GM10847 (cell line): ENCODE results near the gene ZNF613.

ENCODE experiments used
- POLR2A ChIP-seq: IDR thresholded peaks from 2 replicates; pipeline ENCODE4 v1.6.1; 2011; ENCODE audit not compliant: insufficient read length; ENCODE audit errors: extremely low read depth

Gene ZNF613

DNA sequence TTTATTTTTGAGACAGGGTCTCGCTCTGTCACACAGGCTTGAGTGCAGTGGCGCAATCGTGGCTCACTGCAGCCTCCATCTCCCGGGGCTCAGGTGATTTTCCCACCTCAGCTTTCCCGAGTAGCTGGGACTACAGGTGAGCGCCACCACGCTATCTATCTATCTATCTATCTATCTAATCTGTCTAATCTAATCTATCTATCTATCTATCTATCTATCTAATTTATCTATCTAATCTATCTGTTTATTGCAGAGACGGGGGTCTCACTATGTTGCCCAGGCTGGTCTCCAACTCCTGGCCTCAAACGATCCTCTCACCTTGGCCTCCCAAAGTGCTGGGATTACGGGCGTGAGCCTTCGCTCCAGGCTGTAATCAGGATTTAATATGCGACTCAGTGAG is 587 bp downstream of the ZNF613 start:
- TF ChIP-seq POLR2A = no peak

DNA sequence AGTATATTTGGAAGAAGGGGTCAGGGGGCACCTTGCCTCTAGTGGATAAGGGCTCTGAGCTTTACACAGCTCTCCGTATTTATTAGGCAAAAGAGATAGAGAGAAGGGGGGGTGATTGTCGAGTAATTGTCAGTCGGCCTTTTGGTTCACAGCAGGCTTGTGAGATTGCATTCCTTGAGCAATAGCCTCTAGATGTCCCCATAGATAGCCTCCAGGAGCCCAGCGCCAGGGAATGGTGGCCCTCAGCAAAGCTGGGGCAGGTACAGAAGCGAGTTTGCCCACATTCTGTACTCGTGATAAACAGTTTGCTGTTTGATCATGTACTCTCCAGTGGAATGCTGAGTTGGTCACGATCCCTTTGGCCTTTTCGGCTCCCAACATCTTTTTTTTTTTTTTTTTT is 4.6 kb downstream of the ZNF613 start:
- no peak for TF ChIP-seq POLR2A

DNA sequence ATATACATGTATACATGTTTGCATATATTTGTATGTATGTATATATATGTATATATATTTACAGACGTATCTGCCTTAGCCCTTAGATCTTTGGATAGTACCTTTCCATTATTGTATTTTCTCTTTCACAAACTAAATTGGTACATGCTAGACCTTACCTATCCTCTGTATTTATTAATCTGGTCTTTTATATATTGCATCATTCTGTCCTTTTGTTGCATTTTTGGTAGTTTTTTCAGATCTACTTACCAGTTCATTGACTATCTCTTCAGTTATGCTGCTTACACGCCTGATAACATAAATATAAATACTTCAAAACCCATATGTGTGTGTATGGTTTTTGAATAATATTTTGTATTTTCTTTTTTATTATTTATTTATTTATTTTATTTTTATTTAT is 11.7 kb downstream of the ZNF613 start:
- TF ChIP-seq POLR2A = no peak

DNA sequence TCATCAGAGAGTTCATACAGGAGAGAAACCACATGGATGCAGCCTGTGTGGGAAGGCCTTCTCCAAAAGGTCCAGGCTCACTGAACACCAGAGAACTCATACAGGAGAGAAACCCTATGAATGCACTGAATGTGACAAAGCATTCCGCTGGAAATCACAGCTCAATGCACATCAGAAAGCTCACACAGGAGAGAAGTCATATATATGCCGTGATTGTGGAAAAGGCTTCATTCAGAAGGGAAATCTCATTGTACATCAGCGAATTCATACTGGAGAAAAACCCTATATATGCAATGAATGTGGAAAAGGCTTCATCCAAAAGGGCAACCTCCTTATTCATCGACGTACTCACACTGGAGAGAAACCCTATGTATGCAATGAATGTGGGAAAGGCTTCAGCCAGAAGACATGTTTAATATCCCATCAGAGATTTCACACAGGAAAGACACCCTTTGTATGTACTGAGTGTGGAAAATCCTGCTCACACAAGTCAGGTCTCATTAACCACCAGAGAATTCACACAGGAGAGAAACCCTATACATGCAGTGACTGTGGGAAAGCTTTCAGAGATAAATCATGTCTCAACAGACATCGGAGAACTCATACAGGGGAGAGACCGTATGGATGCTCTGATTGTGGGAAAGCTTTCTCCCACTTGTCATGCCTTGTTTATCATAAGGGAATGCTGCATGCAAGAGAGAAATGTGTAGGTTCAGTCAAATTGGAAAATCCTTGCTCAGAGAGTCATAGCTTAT is 17.7 kb downstream of the ZNF613 start:
- no peak for TF ChIP-seq POLR2A

DNA sequence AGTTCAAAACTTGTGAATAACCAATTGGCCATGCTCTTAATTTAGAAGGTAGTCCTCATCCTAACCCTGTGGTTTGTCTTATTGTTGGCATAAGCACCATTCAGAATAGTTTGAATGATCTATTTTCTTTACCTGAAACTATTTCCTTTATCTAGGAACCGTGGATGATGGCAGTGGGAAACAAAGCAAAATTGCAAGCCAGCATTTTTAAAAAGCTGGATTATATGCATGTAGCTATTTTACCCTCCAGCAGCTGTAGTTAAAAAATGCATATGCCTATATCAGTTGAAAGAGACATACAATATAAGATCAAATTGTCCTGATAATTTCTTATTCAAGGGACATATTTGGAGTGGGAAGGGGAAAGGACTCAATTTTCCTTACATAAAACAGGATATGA is 19.3 kb downstream of the ZNF613 start:
- TF ChIP-seq POLR2A = no peak

DNA sequence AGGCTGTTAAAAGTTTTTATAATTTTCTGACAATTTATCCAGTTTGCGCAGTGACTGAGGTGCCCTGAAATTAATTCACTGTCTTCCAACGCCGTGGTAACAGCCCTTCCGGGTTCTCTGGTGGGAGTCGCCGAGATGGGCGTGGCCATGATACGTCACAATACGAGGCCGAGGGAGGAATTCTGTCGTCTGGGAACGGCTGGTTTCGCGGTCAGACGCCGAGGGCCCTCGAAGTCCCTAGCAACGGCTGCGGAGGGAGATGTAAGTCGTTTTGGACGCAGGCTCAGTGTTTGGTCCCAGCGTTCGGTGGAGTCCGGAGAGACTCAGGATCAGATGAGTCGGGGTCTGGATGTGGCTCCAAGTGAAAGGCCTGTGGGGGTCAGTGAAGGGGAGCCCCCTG is 21.7 kb downstream of the ZNF613 start:
- TF ChIP-seq POLR2A = no peak

DNA sequence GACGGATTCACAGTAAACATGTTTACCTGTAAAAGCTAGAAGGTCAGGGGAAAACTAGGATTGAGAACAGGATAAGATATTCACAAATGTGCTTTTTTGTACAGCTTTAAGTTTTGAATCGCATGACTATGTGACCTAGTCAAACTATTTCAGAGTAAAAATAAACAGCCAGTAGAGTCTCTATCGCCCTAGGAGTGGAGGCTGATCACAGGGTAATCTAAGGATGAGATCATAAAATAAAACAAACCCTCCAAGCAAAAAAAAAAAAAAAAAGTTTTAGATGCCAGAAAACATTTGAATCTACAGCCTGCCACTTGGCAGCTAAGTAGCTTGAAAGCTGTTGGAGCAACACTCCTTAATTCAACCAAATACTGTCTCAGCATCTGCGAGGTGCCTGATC is 32.5 kb downstream of the ZNF613 start:
- no peak for TF ChIP-seq POLR2A

DNA sequence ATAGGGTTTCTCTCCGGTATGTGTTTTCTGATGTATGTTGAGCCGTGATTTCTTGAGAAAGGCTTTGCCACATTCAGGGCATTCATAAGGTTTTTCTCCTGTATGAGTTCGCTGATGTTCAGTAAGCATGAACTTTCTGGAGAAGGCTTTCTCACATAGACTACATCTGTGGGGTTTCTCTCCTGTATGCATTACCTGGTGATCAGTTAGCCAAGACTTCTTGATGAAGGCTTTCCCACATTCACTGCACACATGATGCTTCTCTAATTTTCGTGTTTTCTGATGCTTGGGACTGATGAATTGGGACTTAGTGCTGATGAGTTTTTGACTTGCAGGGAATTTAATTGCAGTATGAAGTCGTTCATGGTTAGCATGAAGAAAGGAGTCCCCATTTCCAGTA is 38.3 kb downstream of the ZNF613 start:
- no peak for TF ChIP-seq POLR2A

DNA sequence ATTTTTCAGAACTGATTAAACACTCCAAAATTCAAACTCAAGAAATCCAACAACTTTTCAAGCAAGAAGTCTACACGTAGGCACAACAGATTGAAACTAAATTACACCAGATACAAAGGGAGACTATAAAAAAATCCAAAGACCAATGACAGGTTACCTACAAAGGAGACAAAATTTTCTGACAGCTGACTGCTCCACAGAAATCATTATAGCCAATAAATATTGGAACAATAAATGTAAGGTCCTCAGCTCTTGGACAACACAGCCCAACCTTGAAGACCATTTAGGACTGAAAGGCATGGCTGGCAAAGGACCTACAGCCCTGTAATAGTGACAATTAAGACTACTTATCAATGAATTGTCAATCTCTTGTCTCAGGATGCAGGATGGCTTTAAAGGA is 43.4 kb downstream of the ZNF613 start:
- TF ChIP-seq POLR2A = no peak

DNA sequence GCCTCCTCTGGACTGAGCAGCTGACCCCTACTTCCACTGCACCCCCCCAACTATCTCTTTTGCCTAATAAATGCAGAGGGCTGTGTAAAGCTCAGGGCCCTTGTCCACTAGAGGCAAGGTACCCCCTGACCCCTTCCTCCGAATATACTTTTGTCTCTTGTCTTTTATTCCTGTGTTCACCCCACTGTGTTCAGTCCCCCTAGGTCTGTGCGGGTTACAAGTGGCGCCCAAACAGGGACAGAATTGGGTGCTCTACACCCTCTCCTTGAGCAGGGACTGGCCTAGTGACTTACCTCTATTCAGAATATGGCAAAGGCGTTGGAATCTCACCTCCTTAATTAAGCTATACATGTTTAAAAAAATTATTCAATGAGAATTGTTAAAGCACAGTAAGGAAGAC is 44.4 kb downstream of the ZNF613 start:
- no peak for TF ChIP-seq POLR2A

DNA sequence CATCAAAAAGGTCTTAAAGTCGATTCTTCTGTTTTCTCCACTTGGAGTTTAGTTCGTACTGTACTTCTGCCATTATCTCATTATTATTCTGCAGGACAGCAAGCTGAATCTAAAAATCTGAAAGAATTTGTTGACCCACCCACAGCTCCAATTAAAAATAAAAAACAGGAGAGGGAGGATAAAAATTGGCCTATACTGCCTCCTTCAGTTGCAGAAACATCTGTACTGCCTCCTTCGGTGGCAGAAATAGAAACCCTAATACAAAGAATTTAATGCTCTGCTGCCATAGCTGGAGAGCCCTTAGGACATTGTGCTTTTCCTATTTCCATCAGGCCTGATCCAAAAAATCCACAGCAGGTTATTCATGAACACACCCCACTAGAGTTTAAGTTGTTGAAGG is 49.6 kb downstream of the ZNF613 start:
- TF ChIP-seq POLR2A = no peak

DNA sequence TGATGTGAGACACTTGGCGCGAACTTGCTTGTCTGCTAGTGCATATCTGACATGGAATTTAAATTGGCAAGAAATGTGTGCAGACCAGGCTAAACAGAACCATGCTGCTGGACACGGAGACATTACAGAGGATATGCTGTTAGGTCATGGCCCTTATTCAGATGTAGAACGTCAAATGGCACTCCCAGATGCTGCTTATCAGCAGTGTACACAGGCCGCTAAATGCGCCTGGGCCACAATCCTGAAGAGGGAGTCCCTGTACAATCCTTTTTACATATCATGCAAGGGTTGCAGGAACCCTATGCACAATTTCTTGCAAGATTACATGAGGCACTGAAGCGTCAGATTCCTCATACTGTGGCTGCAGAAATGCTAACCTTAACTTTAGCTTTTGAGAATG is 50.1 kb downstream of the ZNF613 start:
- TF ChIP-seq POLR2A = no peak

DNA sequence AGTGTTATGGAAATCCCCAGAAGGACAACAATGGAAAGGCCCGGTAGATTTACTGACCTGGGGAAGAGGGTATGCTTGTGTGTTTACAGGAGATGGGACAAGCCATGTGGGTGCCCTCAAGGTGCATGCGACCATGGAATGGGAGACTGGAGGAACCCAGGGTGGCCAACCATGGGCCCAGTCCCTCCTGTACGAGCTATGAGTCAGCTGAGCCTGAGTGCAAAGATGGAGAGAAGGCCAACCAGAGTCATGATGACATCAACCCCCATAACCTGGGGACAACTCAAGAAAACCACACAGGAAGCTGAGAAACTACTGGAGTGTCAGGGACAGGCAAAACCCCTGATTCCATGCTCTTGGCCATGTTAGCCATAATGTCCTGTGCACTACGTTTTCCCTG is 51.6 kb downstream of the ZNF613 start:
- no peak for TF ChIP-seq POLR2A

DNA sequence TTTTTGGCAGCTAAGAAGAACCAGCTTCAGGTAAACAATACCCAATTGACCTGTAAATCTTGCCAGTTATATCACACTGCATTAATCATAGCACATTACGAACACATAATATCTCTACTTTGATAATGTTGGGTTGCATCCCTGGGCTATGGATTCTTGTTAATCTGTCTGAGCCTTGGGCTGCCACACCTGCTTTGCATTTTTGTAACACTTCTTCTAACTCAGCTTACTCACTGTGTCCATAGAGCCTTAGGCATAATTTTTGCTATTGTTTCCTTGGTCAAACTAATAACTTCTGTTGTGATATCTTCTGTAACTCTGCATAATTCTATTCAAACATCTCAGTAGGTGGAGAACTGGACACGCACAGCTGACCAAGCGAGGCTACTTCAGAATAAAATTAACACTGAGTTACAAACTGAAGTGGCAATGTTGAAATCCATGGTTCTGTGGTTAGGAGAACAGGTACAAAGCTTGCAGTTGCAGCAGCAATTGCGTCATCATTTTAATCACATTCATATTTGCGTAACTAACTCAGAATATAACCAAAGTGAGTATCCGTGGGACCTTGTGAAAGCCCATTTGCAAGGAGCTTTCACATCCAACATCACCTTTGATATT is 53.0 kb downstream of the ZNF613 start:
- no peak for TF ChIP-seq POLR2A

DNA sequence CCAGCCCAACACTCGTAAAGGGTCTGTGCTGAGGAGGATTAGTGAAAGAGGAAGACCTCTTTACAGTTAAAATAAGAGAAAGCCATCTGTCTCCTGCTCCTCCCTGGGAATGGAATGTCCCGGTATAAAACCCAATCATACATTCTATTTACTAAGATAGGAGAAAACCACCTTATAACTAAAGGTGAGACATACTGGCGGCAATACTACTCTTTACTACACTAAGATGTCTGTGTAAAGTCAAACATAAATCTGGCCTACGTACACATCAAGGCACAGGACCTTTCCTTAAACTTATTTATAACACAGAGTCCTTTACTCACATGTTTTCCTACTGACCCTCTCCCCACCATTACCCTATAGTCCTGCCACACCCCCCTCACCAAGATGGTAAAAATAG is 56.1 kb downstream of the ZNF613 start:
- no peak for TF ChIP-seq POLR2A

DNA sequence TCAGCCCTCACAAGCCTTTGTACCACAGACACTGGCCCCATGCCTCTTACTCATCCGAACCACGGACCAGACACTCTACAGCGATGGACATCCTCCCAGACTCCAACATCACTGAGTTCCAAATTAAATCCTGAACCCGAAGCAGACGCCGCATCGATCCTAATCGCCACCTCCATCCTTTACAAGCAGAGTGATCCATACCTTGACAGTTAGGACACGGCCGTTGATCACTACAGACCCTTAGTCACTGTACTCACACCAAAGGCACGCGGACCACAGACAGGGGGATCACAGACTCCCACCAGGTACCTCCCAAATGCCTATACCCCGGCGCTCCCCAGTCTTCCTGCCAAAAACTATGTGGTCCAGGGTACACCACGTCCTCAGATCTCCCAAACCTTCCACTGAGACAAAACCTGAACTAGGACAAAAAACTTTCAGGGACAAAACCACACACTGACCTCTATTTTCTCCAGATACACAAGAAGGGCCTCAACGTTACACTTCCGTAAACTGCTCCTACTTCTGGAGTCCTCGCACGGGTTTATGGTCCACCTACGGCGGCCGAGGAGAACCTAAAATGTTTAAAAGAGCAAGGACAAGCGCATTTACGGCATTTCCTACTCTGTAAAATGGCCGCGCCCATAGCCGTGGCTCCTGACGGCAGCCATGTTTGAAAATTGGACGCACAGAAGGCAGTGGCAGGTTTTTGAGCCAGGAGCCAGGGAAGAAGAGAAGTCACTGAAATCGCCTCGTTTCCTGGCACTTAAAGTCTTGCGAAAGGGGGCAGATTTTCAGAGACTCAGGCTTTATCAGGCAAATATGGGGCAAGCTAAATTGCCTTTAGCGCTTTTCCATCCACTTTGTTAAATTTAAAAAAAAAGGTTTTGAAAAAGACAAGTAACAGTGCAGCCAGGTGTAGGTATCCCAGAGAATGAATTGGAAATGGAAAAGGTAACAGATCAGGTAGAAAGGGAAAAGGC is 59.3 kb downstream of the ZNF613 start, which contains the start of gene ZNF350:
Gene ZNF350, minus strand, starts transcription at position 532 of the 983 bp plus-strand sequence. CDS start 12,480 bp downstream, outside the sequence.
- TF ChIP-seq POLR2A = no peak
